Stimulated activated CD8-positive, alpha-beta memory T cell treated with anti-CD3 and anti-CD28 coated beads, Interleukin-7, amount 100 ng/mL, for 48 hours (primary cell): ENCODE measurements around the gene CHAC1.
"Not testable (repeated sequence)": the region's sequence is repeated elsewhere in the genome, so short reads cannot be mapped to it uniquely, and the experiment has no call there.

Source experiments
- DNase-seq, 2 donors: peaks; one replicate each; pipeline ENCODE4 v3.0.0-alpha.2; 2020; ENCODE audit warnings: low read depth in 1 of 2; ENCODE audit errors: extremely low read depth in 1 of 2

Gene CHAC1

GRCh38 chr15:40955930-40956540, 2.8 kb downstream of the CHAC1 start:
- no peak for DNase-seq

GRCh38 chr15:40956541-40956982, 3.3 kb downstream of the CHAC1 start:
- no peak for DNase-seq

GRCh38 chr15:40957041-40957555, 3.8 kb downstream of the CHAC1 start:
- no peak for DNase-seq

- no peak for DNase-seq
Measured at GRCh38 chr15:40957581-40958051, 4.3 kb downstream of the CHAC1 start.

GRCh38 chr15:40958146-40958545, 4.9 kb downstream of the CHAC1 start:
- no peak for DNase-seq

GRCh38 chr15:40958723-40959122, 5.5 kb downstream of the CHAC1 start:
- DNase-seq = no peak

GRCh38 chr15:40959331-40960141, 6.3 kb downstream of the CHAC1 start:
- no peak for DNase-seq

GRCh38 chr15:40960151-40960885, 7.0 kb downstream of the CHAC1 start:
- no peak for DNase-seq

GRCh38 chr15:40960925-40961324, 7.7 kb downstream of the CHAC1 start:
- DNase-seq = no peak

GRCh38 chr15:40961740-40962139, 8.5 kb downstream of the CHAC1 start:
- not testable (repeated sequence) for DNase-seq

- not testable (repeated sequence) for DNase-seq
Measured at GRCh38 chr15:40962317-40962716, 9.0 kb downstream of the CHAC1 start.

GRCh38 chr15:40963201-40963600, 9.9 kb downstream of the CHAC1 start:
- no peak for DNase-seq

GRCh38 chr15:40964006-40964405, 10.7 kb downstream of the CHAC1 start:
- no peak for DNase-seq

- DNase-seq = no peak
Measured at GRCh38 chr15:40964634-40965033, 11.4 kb downstream of the CHAC1 start.

GRCh38 chr15:40968290-40969085, 15.2 kb downstream of the CHAC1 start:
- no peak for DNase-seq

GRCh38 chr15:40969363-40969762, 16.1 kb downstream of the CHAC1 start:
- no peak for DNase-seq

GRCh38 chr15:40974879-40975278, 21.6 kb downstream of the CHAC1 start:
- no peak for DNase-seq

GRCh38 chr15:40976819-40977218, 23.5 kb downstream of the CHAC1 start:
- no peak for DNase-seq

GRCh38 chr15:40978141-40978540, 24.9 kb downstream of the CHAC1 start:
- DNase-seq = no peak

GRCh38 chr15:40978562-40978961, 25.3 kb downstream of the CHAC1 start:
- no peak for DNase-seq

- no peak for DNase-seq
Measured at GRCh38 chr15:40981186-40981585, 27.9 kb downstream of the CHAC1 start.
